Spleen (tissue), 7 donors: ENCODE measurements around the gene ABLIM2.

Experiments used
- POLR2A ChIP-seq, 3 donors: fragments of 450-650 bp; IDR thresholded peaks; one replicate each; pipeline ENCODE4 v1.5.1; 2017; ENCODE audit warnings: antibody characterized with exemption in 3 of 3, mild to moderate bottlenecking in 1 of 3
- TF ChIP-seq, protein P1 (sequence below), 11 experiments: fragments of 200-600 bp in 7 of 11; fragments of 450-650 bp in 4 of 11; sonication (generic) in 4 of 11; IDR thresholded peaks in 8 of 11; conservative IDR thresholded peaks in 3 of 11; 1 replicate in 7 of 11; 2 replicates in 4 of 11; pipeline versions ENCODE4 v1.4.0 to v1.8.0; 2016 to 2021; ENCODE audit warnings: antibody characterized with exemption in 11 of 11, inconsistent platforms in 4 of 11, mild to moderate bottlenecking in 1 of 11
- donor health status: DM: no; HTN: no; CAD: no; lungs with moderate emphysema.
- donor health status: DM: no; HTN: no; CAD: no.
- donor health status: DM: no; HTN: no; CAD: no.

DNA sequence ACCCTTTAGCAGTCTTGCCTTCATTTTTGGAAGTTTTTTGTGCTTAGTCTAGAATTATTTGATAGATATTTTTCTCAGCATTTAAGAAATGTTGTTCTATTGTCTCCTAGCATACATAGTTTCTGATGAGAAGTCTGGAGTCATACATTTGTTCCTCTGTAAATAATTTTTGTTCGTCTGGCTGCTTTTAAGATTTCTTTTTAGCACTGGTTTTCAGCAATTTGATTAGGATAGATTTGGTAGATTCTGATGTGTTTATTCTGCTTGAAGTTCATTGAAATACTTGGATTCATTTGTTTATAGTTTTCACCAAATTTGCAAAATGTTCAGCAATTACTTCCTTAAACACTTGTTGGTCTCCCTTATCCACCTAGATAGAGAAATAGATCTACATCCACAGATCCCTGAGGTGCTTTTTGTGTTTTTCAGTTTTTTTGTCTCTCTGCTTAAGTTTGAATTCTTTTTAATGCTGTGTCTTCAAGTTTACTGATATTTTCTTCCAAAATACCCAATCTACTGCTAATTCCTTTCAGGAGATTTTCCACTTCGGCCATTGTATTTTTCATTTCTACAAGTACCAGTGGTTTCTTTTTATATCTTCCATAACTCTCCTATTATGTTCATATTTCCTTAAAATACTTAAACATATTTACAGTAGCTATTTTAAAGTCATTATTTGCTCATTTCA lies 64.9 kb downstream of the ABLIM2 start:
- TF ChIP-seq, protein P1, sequence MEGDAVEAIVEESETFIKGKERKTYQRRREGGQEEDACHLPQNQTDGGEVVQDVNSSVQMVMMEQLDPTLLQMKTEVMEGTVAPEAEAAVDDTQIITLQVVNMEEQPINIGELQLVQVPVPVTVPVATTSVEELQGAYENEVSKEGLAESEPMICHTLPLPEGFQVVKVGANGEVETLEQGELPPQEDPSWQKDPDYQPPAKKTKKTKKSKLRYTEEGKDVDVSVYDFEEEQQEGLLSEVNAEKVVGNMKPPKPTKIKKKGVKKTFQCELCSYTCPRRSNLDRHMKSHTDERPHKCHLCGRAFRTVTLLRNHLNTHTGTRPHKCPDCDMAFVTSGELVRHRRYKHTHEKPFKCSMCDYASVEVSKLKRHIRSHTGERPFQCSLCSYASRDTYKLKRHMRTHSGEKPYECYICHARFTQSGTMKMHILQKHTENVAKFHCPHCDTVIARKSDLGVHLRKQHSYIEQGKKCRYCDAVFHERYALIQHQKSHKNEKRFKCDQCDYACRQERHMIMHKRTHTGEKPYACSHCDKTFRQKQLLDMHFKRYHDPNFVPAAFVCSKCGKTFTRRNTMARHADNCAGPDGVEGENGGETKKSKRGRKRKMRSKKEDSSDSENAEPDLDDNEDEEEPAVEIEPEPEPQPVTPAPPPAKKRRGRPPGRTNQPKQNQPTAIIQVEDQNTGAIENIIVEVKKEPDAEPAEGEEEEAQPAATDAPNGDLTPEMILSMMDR (IDR thresholded peaks at IDR 0.05 in 8 of 11, conservative IDR thresholded peaks at IDR 0.05 in 3 of 11): no peak
- no peak for TF ChIP-seq POLR2A (IDR thresholded peaks at IDR 0.05)
